ENCODE results near the gene ADORA1. TPM values are rescaled to one million over a fixed set of nuclear protein-coding genes. Genes with fewer than 3 reads are reported as not detected.

Gene ADORA1
- total RNA-seq, 1 experiment from 2014 or later = 60.9 TPM

DNA sequence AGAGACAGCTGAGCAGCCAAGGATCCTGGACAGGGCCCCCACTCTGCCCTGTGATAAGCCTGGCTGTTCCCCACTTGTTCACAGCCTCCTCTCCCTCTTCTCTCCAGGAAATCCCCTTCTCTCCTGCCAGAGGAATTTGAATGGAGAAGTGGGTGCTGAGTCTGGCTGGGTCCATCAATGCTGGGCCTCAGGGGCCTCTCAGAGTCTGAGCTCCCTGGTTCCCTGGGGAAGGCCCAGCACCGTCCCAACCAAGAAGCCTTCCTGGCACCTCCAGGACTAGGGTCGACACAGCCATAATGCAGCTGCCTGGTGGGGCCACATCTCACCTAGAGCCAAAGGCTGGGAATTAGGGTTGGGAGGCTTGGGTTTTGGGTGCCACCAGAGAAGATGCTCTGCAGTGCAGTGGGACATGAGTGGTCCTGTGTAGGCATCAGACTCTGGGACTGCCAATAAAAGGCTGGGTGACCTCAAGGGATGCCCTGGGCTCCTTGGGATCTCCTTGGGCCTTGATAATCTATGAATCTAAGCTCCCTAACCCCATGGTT lies 45.6 kb downstream of the ADORA1 start:
- H3K27ac ChIP-seq = peak overlapping the region; percentile 82
- H3K4me1 ChIP-seq = peaks cover 64% of the 10 kb centered on the region
- no peak overlapping the region for H3K4me3 ChIP-seq
- DNase-seq = no peak
- no peaks in the 10 kb centered on the region for H3K9me3 ChIP-seq (replicated peaks)
- H3K36me3 ChIP-seq = peaks cover 11% of the 10 kb centered on the region
- H3K27me3 ChIP-seq = no peaks in the 10 kb centered on the region

DNA sequence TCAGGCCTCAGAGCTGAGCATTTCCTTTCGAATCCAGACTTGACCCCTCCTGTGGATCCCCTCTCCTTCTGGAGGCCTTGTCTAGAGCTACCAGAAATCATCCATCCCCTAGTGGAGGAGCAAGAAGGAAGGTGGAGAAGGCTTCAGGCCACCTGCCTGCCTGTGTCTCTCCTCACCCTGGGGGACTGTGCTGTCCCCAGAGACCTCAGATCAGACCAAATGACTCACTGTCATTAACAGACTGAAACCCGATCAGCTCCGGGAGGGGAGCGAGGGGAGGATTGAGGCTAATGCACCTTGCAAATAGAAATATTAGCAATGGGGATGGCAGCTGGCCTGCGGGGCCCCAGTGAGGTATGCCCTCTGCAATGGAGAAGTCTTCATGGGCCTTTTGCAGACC lies 46.0 kb downstream of the ADORA1 start:
- peak overlapping the region; percentile 82 for H3K27ac ChIP-seq
- H3K36me3 ChIP-seq = peaks cover 10% of the 10 kb centered on the region; the same call in 1 of the 2 replicates
- H3K27me3 ChIP-seq = no peaks in the 10 kb centered on the region
- H3K4me1 ChIP-seq = peaks cover 69% of the 10 kb centered on the region
- peak; percentile 96 to 97 for DNase-seq
- H3K4me3 ChIP-seq = no peak overlapping the region
- H3K9me3 ChIP-seq (replicated peaks) = no peaks in the 10 kb centered on the region

DNA sequence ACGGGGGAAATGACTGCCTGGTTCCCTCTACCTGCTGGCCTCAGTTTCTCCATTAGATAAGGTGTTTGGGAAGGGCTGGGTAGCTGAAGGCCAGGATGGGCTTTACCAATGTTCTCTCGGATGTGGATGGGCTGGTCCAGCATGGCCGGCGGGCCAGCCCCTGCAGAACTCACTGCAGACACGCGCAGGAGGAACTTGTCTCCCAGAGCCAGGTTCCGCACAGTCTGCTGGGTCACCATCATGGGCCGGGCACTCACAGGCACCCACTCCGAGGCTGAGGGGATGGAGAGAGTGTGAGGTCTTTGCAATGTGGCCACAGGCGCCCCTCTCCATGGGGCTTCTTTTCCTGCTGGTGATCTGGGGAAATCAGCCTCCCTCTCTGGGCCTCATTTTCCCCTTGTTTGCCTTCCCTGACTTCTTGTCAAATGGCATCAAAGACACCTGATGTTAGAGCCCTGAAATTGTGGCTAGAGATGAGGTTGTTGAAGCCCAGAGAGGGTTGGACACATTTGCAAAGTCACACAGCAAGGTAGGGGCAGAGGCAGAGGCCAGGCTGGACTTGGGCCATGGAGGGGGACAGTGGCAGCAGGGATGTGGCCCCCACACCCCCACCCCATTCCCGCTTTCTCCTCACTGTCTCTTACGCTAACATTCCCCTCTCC lies 46.9 kb downstream of the ADORA1 start:
- DNase-seq = no peak
- H3K4me1 ChIP-seq = peaks cover 75% of the 10 kb centered on the region
- H3K36me3 ChIP-seq = peaks cover 10% of the 10 kb centered on the region; the same call in 1 of the 2 replicates
- H3K27ac ChIP-seq = peak overlapping the region; percentile 82; the same call in 1 of the 2 replicates
- H3K9me3 ChIP-seq (replicated peaks) = no peaks in the 10 kb centered on the region
- H3K4me3 ChIP-seq = no peak overlapping the region
- no peaks in the 10 kb centered on the region for H3K27me3 ChIP-seq

DNA sequence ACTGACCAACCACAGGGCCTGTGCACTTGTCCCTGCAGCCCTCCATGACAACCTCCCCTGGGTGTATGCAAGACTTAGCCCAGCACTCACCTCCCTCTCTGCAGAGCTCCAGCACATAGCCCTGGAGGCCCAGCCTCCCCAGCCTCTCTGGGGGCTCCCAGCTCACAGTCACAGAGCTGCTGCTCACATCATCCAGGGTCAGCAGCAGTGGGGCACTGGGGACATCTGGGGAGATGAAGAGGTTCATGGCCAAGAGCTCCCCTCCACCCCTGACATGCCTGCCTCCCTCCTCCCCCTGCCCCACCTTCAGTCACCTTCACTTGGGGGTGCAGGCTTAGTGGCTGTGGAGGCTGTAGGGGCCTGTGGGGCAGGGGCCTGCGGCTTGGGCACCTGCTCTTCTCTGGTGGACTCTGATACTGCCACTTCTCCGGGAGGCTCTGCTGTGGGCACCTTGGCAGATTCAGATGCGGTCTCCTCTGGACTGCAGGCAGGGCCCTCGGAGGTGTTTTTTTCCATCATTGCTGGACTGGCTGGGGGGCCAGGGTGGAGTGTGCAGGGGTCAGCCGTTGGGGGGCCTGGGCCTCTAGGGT lies 47.8 kb downstream of the ADORA1 start, which contains the start of gene MYBPH:
MYBPH (minus strand) TSS at position 590 of the 590 bp plus-strand sequence; CDS start at position 519, 71 bp downstream.
- H3K27me3 ChIP-seq = no peaks in the 10 kb centered on the region
- no peak for DNase-seq
- peaks cover 6% of the 10 kb centered on the region; the same call in 1 of the 2 replicates for H3K36me3 ChIP-seq
- H3K9me3 ChIP-seq (replicated peaks) = no peaks in the 10 kb centered on the region
- H3K4me1 ChIP-seq = peaks cover 75% of the 10 kb centered on the region
- H3K27ac ChIP-seq = peak within 1 kb of the TSS; percentile 82; the same call in 1 of the 2 replicates
- H3K4me3 ChIP-seq = no peak within 1 kb of the TSS

DNA sequence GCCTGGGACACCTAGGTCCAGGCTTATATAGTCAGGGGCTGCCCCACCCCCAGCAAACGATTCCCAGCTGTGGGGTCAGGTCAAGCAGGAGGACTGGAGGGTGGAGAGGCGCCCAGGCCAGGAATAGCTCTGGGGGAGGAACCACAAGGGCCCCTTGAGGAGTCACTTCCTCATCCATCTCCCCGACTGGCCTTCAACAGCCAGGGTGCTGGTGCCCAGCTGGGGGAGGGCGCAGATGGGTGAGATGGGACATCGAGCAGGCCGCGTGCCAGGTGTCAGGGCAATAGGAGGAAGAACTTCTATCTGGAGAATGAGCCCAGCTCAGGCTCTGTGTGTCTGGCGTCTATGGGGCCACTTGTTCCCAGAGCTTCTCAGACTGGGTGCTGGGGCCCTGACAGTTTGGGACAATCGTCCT lies 48.3 kb downstream of the ADORA1 start:
- Histone ChIP-seq H3K4me1 (peaks cover 75% of the 10 kb centered on the region), H3K4me3 (no peak overlapping the region), H3K27me3 (no peaks in the 10 kb centered on the region), H3K27ac (no peak overlapping the region), H3K36me3 (peaks cover 4% of the 10 kb centered on the region; the same call in 1 of the 2 replicates), H3K9me3 (replicated peaks) (no peaks in the 10 kb centered on the region)
- DNase-seq = no peak

DNA sequence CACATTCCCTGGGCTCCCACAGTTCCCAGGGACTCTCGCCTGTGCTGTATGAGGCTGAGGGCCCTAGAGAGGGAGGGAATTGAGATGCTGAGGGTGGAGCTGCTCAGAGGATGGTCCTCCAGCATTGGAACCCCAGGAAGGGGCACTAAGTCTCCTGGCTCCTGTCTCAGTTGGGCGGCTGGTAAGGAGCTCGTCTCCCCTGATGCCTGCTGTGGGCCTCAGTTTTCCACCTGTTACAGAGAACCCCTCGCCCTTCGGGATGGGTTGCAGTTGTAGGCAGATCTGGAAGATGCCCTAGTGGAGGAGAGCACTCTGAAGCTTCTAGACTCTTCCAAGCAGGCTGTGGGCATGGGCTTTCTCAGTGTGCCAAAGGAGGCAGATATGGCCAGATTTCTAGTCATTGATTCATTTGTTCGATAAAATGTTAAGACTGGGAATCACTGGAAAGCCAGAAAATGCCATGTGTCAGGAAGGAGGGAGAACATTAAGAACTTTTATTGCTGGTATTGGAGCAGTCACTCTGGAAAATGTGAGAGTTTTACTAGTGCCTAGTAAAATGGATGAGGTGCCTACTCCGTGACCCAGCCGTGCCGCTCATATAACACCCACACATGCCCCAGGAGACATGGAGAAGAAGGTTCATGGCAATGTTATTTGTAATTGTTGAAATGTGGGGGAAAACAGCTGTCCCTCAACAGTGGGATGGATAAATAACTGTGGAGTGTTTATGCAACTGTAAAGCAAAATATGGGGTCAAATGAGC lies 48.9 kb downstream of the ADORA1 start:
- H3K36me3 ChIP-seq = no peaks in the 10 kb centered on the region
- no peak for DNase-seq
- H3K27ac ChIP-seq = peak overlapping the region; percentile 55; the same call in 1 of the 2 replicates
- peaks cover 75% of the 10 kb centered on the region for H3K4me1 ChIP-seq
- no peaks in the 10 kb centered on the region for H3K27me3 ChIP-seq
- H3K4me3 ChIP-seq = no peak overlapping the region
- H3K9me3 ChIP-seq (replicated peaks) = no peaks in the 10 kb centered on the region

DNA sequence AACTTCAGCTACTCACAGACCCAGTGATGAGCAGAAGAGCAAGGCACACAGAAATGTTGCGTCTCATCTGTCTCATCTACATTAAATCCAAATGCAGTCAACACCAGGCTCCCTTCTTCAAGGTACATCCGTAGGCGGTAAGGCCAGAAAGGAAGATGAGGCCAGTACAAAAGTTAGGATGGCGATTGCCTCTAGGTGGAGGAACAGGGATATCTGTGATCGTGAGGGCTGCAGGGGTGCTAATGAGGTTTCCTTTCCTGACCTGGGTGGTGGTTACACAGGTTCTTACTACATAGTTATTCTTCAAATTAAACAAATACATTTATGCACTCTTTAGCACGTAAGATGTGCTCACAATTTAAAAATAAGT lies 49.5 kb downstream of the ADORA1 start:
- H3K4me3 ChIP-seq = no peak overlapping the region
- peaks cover 70% of the 10 kb centered on the region for H3K4me1 ChIP-seq
- H3K27me3 ChIP-seq = no peaks in the 10 kb centered on the region
- no peaks in the 10 kb centered on the region for H3K36me3 ChIP-seq
- H3K9me3 ChIP-seq (replicated peaks) = no peaks in the 10 kb centered on the region
- H3K27ac ChIP-seq = peak overlapping the region; percentile 55; the same call in 1 of the 2 replicates
- peak in 1 of 2 experiments; percentile 40 for DNase-seq

DNA sequence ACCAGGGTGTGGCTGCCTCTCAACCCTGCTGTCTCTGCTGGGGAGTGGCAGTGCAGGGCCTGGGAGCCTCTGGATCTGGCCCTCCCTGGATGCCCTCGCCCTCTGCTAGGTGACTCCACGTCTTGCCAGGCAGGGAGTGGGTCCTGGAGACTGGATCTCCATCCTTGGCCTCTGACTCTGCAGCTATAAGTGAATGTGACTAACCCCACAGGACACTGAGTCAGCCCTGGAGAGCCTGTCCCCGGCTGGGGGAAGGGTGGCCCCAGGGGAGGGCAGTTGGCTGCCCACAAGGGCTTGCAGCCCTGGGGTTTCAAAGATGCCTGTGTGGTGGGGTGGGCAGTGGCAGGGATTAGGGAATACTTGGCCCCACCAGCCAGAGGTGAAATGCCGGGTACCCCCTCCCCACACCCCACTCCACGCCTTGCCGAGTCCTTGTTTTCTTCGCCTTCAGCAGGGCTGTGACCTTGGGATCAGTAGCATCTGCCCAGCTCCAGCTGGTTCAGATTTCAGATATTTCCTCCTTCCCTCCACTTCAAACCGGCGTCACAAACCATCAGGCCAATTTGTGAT lies 50.0 kb downstream of the ADORA1 start:
- Histone ChIP-seq H3K4me3 (no peak overlapping the region), H3K27ac (peak overlapping the region; percentile 55), H3K36me3 (no peaks in the 10 kb centered on the region), H3K9me3 (replicated peaks) (no peaks in the 10 kb centered on the region), H3K27me3 (no peaks in the 10 kb centered on the region), H3K4me1 (peaks cover 66% of the 10 kb centered on the region)
- peak; percentile 61 to 65 for DNase-seq

DNA sequence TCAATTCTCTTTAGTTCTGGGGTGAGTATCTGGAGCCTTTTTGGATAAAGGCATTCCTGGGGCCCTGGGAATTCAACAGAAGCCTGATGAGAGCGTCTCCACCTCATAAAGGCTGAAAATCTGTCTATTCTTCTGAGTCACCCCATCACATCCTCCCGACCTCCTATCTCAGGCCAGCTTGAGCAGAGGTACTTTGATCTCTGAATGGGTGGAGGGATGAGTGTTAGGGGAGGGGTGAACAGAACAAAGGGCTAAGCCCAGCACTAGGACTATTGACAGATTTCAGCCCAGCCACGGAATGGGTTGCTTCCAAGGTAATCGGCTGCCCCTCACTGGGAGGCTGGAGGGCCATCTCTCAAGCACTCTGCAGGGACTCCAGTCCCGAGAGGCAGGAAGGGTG lies 50.6 kb downstream of the ADORA1 start:
- Histone ChIP-seq H3K27me3 (no peaks in the 10 kb centered on the region), H3K9me3 (replicated peaks) (no peaks in the 10 kb centered on the region), H3K27ac (peak overlapping the region; percentile 55), H3K4me1 (peaks cover 61% of the 10 kb centered on the region), H3K36me3 (no peaks in the 10 kb centered on the region), H3K4me3 (no peak overlapping the region)
- peak; percentile 48 to 60 for DNase-seq

DNA sequence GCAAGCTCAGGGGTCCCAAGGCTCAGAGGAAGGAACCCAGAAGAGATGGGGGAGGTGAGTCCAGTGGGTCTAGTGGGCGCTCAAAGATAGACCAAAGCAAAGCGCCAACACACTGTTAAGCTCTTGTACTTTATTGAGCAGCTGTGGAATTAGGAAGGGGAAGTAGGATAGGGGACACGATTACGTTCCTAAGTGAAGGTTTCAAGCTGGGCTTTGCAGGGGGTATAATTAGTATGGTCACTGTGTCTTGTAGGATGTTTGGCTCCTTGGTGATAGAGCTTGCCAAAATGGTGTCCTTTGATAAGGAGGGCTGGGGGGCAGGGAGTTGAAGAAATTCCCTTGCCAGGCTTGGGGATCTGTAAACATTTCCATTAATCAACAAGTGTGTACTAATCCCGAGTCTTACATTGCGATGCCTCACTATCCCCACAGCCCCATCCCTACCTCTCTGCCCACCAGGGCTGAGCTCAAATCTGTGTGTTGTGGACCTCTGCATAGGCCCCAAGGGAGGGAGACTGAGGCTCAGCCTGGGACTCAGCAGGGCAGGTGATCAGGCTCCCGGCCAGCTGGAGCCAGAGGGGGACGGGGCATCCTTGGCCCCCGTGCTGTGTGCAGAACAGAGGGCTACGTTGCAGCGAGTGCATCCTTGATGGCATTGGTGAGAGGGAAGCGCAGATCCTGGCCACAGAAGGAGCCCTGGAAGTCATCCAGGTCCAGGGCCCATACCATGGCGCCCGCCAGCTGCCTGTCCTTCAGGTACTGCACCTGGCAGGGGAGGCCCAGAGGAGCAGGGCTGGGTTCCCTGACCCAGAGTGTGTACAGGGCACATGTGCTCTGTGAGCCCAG lies 51.5 kb downstream of the ADORA1 start:
- Histone ChIP-seq H3K27me3 (no peaks in the 10 kb centered on the region), H3K4me3 (no peak overlapping the region), H3K27ac (peak overlapping the region; percentile 55; the same call in 1 of the 2 replicates), H3K36me3 (no peaks in the 10 kb centered on the region), H3K9me3 (replicated peaks) (no peaks in the 10 kb centered on the region), H3K4me1 (peaks cover 51% of the 10 kb centered on the region)
- no peak for DNase-seq

DNA sequence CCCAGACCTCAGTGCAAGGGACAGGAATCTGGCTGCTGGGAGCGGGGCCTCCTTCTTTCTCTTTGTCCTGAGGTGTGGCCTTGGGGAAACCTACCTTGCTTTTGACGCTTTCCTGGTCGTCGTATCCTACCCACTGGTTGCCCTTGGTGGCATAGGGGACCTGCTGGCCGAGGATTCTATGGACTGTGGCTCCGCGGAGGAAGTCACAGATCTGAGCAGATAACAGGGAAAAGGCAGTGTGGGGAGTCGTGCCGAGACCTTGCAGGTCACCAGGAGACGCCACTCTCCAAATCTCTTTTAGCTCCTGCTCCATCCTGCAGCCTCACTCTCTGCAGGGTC lies 52.1 kb downstream of the ADORA1 start:
- DNase-seq = no peak
- H3K4me3 ChIP-seq = no peak overlapping the region
- no peaks in the 10 kb centered on the region for H3K9me3 ChIP-seq (replicated peaks)
- no peak overlapping the region for H3K27ac ChIP-seq
- H3K27me3 ChIP-seq = no peaks in the 10 kb centered on the region
- H3K36me3 ChIP-seq = no peaks in the 10 kb centered on the region
- H3K4me1 ChIP-seq = peaks cover 45% of the 10 kb centered on the region

DNA sequence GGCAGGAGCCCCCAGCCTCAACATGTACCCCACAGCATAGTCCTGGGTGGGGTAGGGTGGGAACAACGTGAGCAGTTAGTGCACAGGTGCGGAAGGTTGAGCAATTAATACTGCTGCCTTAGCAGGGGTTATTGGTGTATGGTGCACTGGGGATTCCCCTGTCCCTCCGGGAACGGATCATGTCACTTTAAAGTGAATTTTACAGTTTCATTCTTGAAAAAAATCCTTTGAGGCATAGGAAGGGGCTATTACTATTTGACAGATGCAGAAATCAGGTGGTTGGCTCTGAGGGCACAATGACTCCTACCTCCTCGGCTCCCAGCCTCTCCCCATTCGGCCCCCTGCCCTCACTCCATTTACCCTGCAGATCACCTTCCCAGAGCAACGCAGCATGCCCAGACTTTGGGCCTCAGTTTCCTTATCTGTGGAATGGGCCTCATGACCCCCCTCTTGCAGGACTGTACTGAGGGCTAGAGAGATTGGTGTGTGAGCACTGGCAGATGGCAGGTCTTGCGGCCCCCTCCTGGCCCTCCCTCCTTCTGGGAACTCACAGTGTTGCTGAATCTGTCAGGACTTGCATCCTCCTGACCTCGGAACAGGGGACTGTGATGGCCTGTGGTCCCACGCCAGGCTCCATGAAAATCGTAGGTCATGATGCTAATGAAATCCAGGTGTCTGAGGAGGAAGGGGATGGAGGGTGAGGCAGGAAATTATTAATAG lies 53.2 kb downstream of the ADORA1 start:
- DNase-seq = no peak
- Histone ChIP-seq H3K4me1 (peaks cover 34% of the 10 kb centered on the region), H3K9me3 (replicated peaks) (no peaks in the 10 kb centered on the region), H3K27ac (no peak overlapping the region), H3K36me3 (no peaks in the 10 kb centered on the region), H3K4me3 (no peak overlapping the region), H3K27me3 (no peaks in the 10 kb centered on the region)

DNA sequence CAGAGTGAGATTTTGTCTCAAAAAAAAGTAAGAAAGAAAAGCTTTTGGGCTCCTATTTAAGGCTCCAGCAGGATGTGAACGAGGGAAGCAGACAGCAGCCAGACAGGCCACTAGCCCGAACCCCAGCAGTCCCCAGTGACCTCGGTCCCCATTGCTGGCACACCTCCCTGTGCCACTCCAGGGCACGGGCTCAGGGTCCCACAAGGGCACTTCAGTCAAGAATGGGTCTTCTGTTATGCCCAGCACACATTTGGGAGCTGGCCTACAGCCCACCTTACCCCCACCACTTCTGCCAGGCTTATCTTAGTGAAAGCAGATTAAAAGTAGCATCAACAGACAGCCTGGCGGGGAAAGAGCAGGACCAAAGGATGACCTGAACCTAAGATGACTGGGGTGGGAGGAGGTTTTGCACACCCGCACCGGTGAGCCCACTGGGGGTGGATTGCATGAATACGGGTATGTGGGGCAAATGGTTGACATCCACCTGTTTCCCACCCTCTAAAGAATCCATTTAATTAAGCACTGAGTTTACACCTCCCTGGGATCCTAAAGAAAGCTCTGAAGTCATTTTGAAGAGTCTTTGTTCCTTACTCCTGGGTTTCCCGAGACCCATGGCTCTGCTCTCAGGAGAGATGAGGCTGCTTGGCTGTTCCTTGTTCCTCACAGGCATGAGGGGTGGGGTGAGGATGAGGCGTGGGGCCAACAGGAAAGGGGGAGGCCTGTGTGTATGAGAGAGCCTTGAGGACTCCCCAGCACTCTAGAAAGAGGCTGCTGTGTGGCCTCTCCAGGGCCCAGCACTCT lies 54.3 kb downstream of the ADORA1 start:
- H3K9me3 ChIP-seq (replicated peaks) = no peaks in the 10 kb centered on the region
- H3K36me3 ChIP-seq = no peaks in the 10 kb centered on the region
- H3K4me1 ChIP-seq = peaks cover 24% of the 10 kb centered on the region
- no peak overlapping the region for H3K4me3 ChIP-seq
- no peaks in the 10 kb centered on the region for H3K27me3 ChIP-seq
- no peak overlapping the region for H3K27ac ChIP-seq
- DNase-seq = no peak

All from SJCRH30 (cell line).